ENCODE measurements around the gene PPP2R3A. TPM values are rescaled to one million over a fixed set of nuclear protein-coding genes. Genes with fewer than 3 reads are reported as not detected.

Gene PPP2R3A
- total RNA-seq, 2 donors from 2014 or later: 49.5 to 71.9 TPM

DNA sequence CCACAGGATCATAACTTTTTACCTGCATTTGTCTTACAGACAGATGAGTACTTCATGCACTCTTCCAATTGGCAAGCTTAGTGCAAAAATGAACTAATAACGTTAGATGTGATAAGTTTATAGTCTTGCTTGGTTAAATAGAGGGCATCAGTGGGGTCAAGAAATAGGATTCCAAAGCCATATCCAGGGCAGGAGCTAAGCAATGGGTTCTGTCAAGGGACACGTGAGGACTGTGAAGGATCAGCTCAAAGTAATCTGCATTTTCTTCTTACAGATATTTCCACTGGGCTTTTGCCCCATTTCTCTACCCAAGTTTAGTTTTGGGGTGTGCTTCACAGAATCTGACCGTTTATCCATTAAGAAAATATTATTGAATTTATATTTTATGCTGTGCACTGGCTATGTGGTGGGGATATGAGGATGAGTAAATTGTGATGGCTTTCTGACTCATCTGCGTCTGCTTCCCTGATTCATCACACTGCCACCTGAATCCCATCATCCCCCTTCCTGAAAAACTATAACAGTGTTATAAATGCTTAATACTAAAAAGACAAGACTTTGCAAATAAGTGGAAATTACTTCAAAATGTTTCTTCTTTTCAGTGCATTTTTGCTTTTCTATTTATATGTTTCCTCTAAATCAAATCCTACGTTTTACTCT is 17.5 kb downstream of the PPP2R3A start:
- H3K27ac ChIP-seq: no peak overlapping the region
- TF ChIP-seq, protein P1, sequence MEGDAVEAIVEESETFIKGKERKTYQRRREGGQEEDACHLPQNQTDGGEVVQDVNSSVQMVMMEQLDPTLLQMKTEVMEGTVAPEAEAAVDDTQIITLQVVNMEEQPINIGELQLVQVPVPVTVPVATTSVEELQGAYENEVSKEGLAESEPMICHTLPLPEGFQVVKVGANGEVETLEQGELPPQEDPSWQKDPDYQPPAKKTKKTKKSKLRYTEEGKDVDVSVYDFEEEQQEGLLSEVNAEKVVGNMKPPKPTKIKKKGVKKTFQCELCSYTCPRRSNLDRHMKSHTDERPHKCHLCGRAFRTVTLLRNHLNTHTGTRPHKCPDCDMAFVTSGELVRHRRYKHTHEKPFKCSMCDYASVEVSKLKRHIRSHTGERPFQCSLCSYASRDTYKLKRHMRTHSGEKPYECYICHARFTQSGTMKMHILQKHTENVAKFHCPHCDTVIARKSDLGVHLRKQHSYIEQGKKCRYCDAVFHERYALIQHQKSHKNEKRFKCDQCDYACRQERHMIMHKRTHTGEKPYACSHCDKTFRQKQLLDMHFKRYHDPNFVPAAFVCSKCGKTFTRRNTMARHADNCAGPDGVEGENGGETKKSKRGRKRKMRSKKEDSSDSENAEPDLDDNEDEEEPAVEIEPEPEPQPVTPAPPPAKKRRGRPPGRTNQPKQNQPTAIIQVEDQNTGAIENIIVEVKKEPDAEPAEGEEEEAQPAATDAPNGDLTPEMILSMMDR (IDR thresholded peaks at IDR 0.05): no peak
- H3K4me1 ChIP-seq: peaks cover 0 to 3% of the 10 kb centered on the region in 2 donors

DNA sequence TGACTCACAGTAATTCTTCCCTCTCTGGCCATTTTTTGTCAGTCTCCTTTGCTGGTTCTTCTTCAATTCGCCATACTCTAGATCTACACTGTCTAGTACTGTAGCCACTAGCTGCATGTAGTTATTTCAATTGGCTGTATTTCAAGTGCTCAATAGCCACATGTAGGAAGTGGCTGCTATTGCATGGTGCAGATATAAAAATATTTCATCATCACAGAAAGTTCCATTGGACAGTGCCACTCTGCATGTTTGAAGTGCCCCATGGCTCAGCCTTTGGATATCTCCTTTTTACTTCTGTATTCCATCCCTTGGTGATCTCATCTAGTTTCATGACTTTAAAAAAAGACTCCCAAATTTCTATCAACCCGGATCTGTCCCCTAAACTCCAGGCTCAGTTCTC is 22.1 kb downstream of the PPP2R3A start:
- DNase-seq (ENCODE audit: low spot score): no peak
- H3K36me3 ChIP-seq: no peaks in the 10 kb centered on the region
- H3K27me3 ChIP-seq: no peaks in the 10 kb centered on the region
- peaks cover 0 to 9% of the 10 kb centered on the region in 2 donors for H3K4me1 ChIP-seq
- H3K4me3 ChIP-seq: no peak overlapping the region
- TF ChIP-seq, protein P1 (IDR thresholded peaks at IDR 0.05): no peak
- H3K27ac ChIP-seq: no peak overlapping the region
- no peaks in the 10 kb centered on the region for H3K9me3 ChIP-seq

More for the DNA sequence above, 17.5 kb downstream of the PPP2R3A start:
- no peak overlapping the region for H3K4me3 ChIP-seq
- no peak for DNase-seq (ENCODE audit: low spot score)
- no peaks in the 10 kb centered on the region for H3K36me3 ChIP-seq
- no peaks in the 10 kb centered on the region for H3K27me3 ChIP-seq
- no peaks in the 10 kb centered on the region for H3K9me3 ChIP-seq

DNA sequence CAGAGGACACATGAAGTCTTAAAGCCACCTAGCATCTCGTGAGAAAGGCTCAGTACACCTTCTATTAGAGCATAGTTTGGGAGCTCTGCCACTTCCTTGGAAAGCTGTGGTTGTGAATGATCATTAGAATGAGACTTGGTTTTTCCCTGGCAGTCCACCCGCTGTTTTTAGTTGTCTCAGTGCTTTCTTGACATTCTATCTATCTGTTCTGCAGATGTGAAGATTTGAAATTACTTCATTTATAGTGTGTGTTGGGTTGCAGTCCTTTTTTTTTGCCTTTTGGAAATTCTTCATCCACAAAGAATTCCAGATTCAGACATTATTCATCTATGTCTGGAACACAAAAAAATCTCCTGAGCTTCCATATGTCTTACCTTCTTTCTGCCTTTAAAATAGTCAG is 23.7 kb downstream of the PPP2R3A start:
- H3K4me1 ChIP-seq: peaks cover 0 to 7% of the 10 kb centered on the region in 2 donors
- H3K36me3 ChIP-seq: no peaks in the 10 kb centered on the region
- no peak for DNase-seq (ENCODE audit: low spot score)
- TF ChIP-seq, protein P1 (IDR thresholded peaks at IDR 0.05): no peak
- no peak overlapping the region for H3K27ac ChIP-seq
- H3K9me3 ChIP-seq: no peaks in the 10 kb centered on the region
- no peaks in the 10 kb centered on the region for H3K27me3 ChIP-seq
- H3K4me3 ChIP-seq: no peak overlapping the region

DNA sequence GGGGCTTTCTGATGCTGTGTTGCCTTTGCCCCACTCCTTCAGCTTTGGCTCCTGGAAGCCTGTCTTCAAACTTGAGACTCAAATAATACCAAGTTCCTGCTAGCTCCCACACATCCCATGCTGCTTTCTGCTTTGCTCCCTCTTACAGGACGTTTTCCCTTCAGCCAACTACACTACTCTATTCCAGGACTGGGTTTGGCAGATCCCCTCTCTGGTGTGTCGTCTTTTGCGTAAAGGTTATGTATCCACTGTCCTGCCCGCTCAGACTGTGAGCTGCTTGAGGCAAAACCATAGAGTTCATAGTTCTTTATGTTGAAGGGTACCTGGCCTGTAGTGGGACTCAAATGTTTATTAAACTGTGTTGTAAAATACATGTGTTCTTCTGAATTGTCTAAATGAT is 25.4 kb downstream of the PPP2R3A start:
- Histone ChIP-seq H3K27me3 (no peaks in the 10 kb centered on the region), H3K9me3 (no peaks in the 10 kb centered on the region), H3K4me3 (no peak overlapping the region), H3K27ac (no peak overlapping the region), H3K4me1 (peaks cover 0 to 7% of the 10 kb centered on the region in 2 donors), H3K36me3 (no peaks in the 10 kb centered on the region)
- TF ChIP-seq, protein P1 (IDR thresholded peaks at IDR 0.05): no peak
- no peak for DNase-seq (ENCODE audit: low spot score)

DNA sequence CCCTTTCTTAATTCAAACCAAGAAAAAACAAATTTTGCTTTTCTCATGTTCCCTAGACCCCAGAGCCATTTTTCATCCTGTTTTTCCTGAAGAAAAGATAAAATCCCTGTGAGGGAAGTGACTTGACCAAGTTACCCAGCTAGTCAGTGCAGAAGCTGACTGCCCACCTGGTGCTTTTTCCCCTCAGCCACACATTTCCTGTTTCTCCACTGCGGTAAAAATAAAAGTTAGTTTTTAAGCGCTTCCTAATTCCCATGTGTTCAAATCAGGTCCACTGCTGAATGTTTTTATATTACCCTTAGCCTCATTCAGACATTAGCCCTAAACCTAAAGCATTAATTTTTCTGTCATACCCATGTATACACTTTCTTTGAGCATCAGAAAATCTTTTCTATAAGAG is 26.1 kb downstream of the PPP2R3A start:
- Histone ChIP-seq H3K27me3 (no peaks in the 10 kb centered on the region), H3K4me1 (peaks cover 0 to 7% of the 10 kb centered on the region in 2 donors), H3K36me3 (no peaks in the 10 kb centered on the region), H3K9me3 (no peaks in the 10 kb centered on the region), H3K4me3 (no peak overlapping the region), H3K27ac (no peak overlapping the region)
- TF ChIP-seq, protein P1 (IDR thresholded peaks at IDR 0.05): no peak
- DNase-seq (ENCODE audit: low spot score): no peak

DNA sequence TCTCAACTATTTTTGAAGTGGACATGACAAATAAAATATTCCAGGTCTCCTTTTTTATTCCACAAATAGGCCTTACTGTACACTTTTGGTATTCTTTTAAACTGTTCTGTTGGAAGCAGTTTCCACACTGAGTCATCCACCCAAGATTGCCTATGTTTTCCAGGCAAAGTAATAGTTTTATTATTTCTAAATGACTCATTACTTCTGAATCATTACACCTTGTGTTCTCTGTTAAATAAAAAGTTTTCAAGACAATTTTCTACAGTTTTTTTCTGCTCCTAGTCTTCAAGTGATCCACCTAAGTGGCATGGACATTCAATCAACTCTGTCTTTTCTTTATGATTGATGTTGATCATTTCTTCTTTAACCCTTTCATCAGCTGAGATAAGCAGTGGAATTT is 26.5 kb downstream of the PPP2R3A start:
- TF ChIP-seq, protein P1 (IDR thresholded peaks at IDR 0.05): no peak
- no peak for DNase-seq (ENCODE audit: low spot score)
- Histone ChIP-seq H3K9me3 (no peaks in the 10 kb centered on the region), H3K27me3 (no peaks in the 10 kb centered on the region), H3K4me1 (peaks cover 0 to 7% of the 10 kb centered on the region in 2 donors), H3K27ac (no peak overlapping the region), H3K36me3 (no peaks in the 10 kb centered on the region), H3K4me3 (no peak overlapping the region)

All from right atrium auricular region (tissue), 2 donors.